GM19099 (cell line): ENCODE data around the gene COQ10B.

Experiments used
- POLR2A ChIP-seq: IDR thresholded peaks from 3 replicates; pipeline ENCODE4 v1.6.1; 2011; ENCODE audit warnings: low read depth; ENCODE audit not compliant: insufficient read length; ENCODE audit errors: extremely low read depth

The COQ10B gene

DNA sequence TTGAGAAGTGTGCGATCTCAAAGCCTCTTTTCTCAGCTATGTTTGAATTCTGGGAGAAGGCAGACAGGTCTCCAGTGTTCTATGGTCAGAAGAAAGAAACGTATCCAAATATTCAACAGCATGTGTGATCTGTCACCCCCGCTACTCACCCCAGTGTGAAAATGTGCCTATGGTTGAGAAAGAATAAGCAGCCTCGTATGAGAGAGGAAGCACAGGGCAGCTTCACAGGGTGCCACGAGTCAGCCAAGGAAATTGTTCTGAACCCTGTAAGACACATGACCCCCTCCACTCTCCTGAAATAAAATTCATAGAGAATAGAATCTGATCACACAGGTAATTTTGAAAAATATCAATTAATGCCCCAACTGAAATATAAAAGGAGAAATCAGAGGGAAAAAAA lies 10.5 kb upstream of the COQ10B start:
- no peak for TF ChIP-seq POLR2A

DNA sequence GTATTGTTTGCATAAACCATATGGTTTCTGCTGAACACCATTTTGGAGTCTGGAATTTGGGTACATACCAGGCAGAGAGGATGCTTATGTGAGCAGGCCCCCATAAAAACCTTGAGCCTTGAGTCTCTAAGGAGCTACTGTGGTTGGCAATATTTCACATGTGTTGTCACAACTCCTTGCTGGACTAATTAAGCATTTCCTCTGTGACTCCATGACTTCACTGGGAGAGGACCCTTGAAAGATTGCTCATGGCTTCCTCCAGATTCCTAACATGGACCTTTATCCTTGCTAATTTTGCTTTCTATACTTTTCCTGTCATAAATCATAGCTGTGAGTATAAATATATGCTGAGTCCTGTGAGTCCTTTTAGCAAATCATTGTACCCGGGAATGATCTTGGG lies 7.6 kb upstream of the COQ10B start:
- no peak for TF ChIP-seq POLR2A

DNA sequence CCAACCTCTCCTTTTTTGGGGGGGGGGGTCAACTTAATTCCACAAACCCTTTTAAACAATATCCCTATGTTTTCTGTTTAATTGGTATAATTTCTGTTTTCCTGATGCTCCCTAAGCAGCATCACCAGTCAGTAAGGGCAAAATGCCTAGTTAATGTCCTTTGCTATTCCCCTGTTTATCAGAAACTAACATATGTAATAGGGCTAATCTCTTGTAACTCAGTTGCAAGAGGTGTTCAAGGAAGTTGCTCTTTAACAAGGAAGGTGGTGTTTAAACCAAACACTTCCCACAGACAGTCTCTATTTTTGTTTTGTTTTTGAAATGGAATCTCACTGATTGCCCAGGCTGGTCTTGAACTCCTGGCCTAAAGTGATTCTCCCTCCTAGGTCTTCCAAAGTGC lies 6.5 kb upstream of the COQ10B start:
- TF ChIP-seq POLR2A = no peak

DNA sequence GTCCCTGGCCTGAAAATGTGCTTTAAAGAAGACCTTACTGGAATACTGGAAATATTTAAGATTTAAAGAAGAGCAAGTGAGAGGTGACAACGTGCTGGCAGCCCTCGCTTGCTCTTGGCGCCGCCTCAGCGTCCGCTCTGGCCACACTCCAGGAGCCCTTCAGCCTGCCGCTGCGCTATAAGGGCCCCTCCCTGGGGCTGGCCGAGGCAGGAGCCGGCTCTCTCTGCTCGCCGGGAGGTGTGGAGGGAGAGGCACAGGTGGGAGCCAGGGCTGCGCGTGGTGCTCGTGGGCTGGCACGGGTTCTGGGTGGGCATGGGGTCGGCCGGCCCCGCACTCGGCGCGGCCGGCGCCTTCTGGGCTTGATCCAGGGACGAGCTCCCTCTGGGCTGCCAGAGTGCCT lies 2.9 kb upstream of the COQ10B start:
- TF ChIP-seq POLR2A = no peak

DNA sequence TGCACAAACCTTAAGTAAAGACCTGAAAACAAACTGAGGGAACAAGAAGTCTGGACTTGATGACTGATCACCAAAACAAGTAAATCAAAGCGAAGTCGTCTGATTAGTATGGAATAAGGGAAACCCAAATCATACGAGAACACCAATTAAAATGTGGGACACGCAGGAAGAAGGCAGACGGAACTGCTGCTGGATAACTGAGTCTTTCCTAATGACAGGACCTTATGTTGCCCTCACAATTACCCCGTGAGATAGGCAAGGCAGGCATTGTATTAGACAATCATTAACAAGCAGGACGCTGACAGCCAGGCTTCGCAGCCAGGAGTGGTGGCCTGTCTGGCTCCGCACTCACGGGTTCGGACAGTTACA lies 614 bp upstream of the COQ10B start:
- TF ChIP-seq POLR2A = no peak

DNA sequence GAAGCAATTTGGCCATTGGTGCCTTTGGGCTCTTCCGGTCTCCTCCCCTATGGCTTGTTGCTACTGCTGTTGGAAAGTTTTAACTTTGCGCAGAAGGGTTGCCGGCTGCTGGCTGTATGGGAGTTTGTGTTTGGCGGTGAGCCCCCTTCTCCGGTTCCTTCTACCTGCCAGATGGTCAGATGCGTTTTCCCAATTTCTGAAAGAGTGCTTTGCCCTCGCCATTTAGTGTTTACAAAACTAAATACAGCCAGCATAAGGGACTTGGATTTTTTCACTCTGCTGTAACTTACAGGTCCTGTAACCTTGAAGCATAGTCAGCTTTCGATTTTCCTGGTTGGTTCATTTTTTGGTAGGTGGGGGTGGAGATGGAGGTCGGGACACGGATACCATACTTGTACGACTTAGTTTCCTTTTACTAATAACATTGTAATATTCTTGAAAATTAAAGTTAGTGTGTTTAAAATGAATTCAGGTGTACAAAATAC lies 604 bp downstream of the COQ10B start:
- no peak for TF ChIP-seq POLR2A

DNA sequence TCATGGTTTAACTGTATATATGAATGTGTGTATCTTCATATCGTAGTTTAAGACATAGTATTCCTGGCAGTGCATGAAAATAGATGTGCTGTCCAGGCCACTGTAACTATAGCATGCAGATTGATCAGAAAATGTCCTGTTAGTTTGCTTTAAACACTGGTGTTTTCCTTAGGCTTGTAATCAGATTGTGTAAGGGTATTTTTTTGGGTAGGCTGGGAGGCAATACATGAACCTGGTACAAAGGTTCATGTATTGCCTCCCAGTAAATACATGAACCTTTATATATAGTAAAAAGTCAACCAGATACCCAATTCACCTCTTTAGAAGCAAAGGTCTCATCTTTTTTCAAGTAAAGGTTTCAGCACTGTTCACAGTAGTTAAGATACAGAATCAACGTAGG lies 1.6 kb downstream of the COQ10B start:
- TF ChIP-seq POLR2A = no peak

DNA sequence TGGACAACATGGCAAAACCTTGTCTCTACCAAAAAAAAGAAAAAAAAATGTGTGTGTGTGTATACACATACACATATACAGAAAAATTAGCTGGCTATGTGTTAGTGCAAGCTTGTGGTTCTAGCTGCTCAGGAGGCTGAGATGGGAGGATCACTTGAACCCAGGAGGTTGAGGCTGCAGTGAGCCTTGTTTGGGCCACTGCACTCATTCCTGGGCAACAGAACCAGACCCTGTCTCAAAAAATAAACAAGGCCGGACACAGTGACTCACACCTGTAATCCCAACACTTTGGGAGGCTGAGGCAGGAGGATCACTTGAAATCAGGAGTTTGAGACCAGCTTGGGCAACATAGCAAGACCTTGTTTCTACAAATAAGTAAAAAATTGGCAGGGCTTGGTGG lies 2.1 kb downstream of the COQ10B start:
- no peak for TF ChIP-seq POLR2A

DNA sequence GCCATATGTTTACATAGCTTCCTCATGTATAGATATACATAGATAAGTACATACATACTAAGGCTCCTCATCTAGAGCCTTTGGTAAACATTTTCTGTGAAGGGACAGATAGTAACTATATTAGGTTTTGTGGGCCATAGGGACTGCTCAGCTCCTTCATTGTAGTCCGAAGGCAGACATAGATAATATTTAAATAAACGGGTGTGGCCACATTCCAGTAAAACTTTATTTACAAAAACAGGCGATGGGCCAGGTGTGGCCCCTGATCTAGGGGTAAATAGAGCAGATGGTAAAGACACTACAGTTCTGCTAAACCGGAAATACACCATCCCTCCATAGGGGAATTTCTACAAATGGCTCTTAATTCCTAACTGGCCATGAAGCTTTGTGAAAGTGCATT lies 7.3 kb downstream of the COQ10B start:
- TF ChIP-seq POLR2A = no peak

DNA sequence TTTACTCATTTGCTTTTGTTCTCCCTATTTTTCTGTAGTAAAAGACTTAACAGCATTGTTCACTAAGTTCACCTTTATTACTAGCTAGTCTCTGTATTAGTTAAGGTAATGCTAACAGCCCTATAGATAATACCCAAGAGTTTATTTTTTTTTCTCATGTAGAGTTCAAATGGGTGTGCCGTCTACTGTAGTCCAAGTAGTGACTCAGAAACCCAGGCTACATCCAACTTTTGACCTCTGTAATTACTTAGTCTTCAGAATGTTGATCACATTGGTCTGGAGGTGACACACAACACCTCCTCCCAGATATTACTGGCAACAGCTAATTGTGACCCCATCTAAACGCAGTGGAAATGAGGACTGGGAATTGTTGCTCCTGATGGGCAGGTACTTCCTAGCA lies 7.7 kb downstream of the COQ10B start:
- TF ChIP-seq POLR2A = no peak

DNA sequence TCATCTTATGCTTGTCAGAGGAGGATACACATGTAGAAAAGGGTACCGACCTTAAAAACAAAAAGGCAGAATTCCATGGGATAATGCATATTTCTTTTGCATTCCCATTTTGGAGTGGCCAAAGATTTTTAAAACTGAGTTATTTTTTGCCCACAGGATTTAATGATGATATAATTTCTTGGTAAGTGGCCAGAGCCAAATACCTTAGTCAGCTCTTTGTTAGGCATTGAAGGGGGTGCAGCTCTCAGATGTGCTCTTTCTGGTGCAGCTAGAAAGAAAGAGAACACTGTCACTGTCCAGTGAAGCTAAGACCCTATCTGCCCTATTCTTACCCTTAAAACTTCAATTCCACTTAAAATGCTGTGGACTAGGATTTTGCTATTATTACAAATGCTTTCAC lies 10.8 kb downstream of the COQ10B start:
- TF ChIP-seq POLR2A = no peak

DNA sequence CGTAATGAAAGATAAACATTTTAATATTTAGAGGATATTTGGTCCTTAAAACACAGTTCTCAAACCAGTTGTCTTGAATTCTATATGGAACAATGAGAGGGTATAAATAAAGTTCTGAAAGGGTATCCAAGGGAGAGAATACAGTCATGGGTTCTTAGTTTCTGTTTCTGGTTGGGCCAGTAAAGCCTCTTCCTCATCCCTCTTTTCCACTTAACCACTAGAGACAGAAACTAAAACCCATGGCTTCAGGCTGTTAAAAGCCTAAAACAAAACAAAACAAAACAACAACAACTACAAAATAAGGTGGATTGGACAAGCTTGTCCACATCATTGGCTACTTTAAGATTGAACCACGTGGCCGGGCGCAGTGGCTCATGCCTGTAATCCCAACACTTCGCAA lies 18.8 kb downstream of the COQ10B start:
- TF ChIP-seq POLR2A = no peak

DNA sequence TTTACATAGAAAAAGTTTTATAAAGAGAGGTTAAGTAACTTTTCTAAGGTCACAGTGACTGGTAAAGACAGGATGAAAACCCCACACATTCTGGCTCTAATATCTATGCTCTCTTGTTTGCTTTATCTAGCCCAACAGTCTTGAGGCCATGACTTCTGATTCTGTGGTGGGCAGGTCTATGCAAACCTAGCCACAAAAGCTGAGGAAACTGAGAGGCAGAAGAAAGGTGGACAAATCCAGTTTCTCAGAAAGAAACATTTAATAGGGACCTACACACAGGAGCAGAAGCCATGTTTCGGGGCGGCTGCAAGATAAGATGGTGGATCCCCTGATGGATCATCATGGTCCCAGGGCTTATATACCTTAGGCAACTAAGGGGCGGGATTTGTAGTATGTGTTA lies 24.4 kb downstream of the COQ10B start:
- no peak for TF ChIP-seq POLR2A

DNA sequence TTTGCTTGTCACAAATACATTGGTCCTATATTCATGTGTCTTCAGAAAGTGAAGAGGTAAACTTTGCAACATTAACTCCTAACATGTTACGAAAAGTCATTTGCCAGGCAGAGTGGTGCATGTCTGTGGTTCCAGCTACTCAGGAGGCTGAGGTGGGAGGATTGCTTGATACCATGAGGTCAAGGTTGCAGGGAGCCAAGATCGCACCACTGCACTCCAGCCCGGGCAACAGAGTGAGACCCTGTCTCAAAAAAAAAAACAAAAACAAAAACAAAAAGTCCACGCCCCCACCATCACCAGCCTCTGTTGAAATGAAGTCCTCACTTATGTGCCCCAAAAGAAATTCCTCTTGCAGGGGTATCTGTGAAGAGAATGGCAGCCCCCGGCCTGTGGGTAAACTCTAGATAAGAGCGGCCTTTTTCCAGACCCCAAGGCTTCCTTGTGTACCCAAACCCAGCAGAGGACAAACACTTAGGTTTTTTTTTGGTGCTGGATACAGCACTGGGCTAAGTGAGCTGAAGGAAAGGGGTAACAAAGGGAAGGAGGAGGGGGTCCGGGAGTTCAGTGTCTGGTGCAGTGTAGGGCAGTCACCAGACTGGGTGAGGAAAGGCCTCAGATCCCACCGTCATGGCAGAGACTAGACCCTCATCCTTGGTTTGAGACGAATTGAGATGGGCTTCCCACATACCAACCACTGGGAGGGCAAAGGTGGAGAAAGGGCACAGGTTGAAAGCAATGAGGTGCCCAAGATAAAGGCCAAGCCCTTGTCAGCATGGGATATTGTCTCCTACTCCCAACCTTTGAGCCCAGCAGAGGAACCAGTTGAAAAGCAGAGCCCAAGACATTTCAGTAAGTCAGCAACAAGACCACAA lies 27.0 kb downstream of the COQ10B start:
- TF ChIP-seq POLR2A = no peak

DNA sequence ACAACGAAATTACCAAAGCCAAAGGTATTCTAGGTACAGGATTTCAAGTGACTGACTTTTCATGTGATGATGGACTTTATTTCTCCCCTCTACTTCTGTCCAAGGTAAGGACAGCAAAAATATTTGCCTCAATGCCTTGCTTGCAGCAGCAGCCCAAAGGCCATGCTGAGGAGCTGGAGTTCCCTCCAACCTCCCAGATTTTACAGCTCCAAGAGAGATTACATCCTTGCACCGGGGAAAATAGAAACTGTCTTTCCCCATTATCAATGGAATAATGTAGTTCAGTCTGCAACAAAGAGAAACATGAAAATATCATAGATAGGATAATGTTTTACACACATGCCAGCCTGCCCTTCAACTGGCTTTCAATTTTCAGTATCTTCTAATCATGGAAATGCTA lies 32.8 kb downstream of the COQ10B start:
- TF ChIP-seq POLR2A = no peak

DNA sequence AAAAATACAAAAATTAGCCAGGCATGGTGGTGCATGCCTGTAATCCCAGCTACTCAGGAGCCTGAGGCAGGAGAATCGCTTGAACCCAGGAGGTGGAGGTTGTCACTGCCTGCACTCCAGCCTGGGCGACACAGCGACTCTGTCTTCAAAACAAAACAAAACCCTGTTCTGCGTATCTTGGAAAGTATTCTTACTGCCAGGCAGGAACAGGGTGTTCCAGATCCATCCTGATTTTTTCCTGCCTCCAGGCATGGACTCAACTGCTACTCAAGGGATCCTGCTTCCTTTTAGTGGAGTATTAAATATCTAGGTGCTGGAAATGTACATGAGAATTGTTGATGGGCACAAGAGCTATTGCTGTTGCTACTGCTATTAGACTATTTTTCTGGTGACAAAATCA lies 34.0 kb downstream of the COQ10B start:
- no peak for TF ChIP-seq POLR2A
